ENCODE measurements around the gene HDAC9. TPM values are rescaled to one million over a fixed set of nuclear protein-coding genes. Genes with fewer than 3 reads are reported as not detected.

HDAC9 gene
- polyA plus RNA-seq, 3 donors from 2014 or later: 10.1 to 28.7 (median 18.1) TPM

- no peaks in the 10 kb centered on the region for H3K4me1 Mint-ChIP-seq
- H3K27ac Mint-ChIP-seq: no peak overlapping the region
- no peak overlapping the region for H3K4me3 Mint-ChIP-seq
- peaks cover 0 to 24% (median 20%) of the 10 kb centered on the region in 3 donors for H3K36me3 Mint-ChIP-seq
- DNase-seq: no peak
- peaks cover 0 to 1% (median 0%) of the 10 kb centered on the region in 3 donors for H3K27me3 Mint-ChIP-seq (ENCODE audit: low read depth in 3 of 3)
- no peaks in the 10 kb centered on the region for H3K9me3 Mint-ChIP-seq
These were observed 130.5 kb downstream of the HDAC9 start for GRCh38 chr7:18626086-18626485.

- Mint-ChIP-seq H3K27me3 (ENCODE audit: low read depth in 3 of 3) (peaks cover 0 to 1% (median 0%) of the 10 kb centered on the region in 3 donors), H3K9me3 (no peaks in the 10 kb centered on the region), H3K27ac (peak overlapping the region in 1 of 6 donors; percentile 5), H3K36me3 (peaks cover 0 to 23% (median 19%) of the 10 kb centered on the region in 3 donors), H3K4me3 (no peak overlapping the region), H3K4me1 (no peaks in the 10 kb centered on the region)
- DNase-seq: no peak
These were observed 131.2 kb downstream of the HDAC9 start for GRCh38 chr7:18626717-18627116.

- Mint-ChIP-seq H3K27ac (no peak overlapping the region), H3K4me3 (no peak overlapping the region), H3K9me3 (no peaks in the 10 kb centered on the region), H3K4me1 (no peaks in the 10 kb centered on the region), H3K27me3 (ENCODE audit: low read depth in 3 of 3) (no peaks in the 10 kb centered on the region), H3K36me3 (peaks cover 0 to 13% (median 9%) of the 10 kb centered on the region in 3 donors)
- no peak for DNase-seq
These were observed 142.0 kb downstream of the HDAC9 start for GRCh38 chr7:18637516-18637915.

GRCh38 chr7:18638594-18639452 lies 143.3 kb downstream of the HDAC9 start:
- no peaks in the 10 kb centered on the region for H3K27me3 Mint-ChIP-seq (ENCODE audit: low read depth in 3 of 3)
- no peak for DNase-seq
- peaks cover 0 to 13% (median 9%) of the 10 kb centered on the region in 3 donors for H3K36me3 Mint-ChIP-seq
- no peaks in the 10 kb centered on the region for H3K9me3 Mint-ChIP-seq
- no peak overlapping the region for H3K4me3 Mint-ChIP-seq
- H3K4me1 Mint-ChIP-seq: no peaks in the 10 kb centered on the region
- H3K27ac Mint-ChIP-seq: no peak overlapping the region

GRCh38 chr7:18639711-18640110 lies 144.2 kb downstream of the HDAC9 start:
- Mint-ChIP-seq H3K27me3 (ENCODE audit: low read depth in 3 of 3) (no peaks in the 10 kb centered on the region), H3K9me3 (no peaks in the 10 kb centered on the region), H3K36me3 (peaks cover 0 to 13% (median 11%) of the 10 kb centered on the region in 3 donors), H3K4me3 (no peak overlapping the region), H3K27ac (no peak overlapping the region), H3K4me1 (no peaks in the 10 kb centered on the region)
- no peak for DNase-seq

- peaks cover 9 to 30% (median 16%) of the 10 kb centered on the region in 3 donors for H3K36me3 Mint-ChIP-seq
- no peak for DNase-seq
- no peaks in the 10 kb centered on the region for H3K27me3 Mint-ChIP-seq (ENCODE audit: low read depth in 3 of 3)
- no peaks in the 10 kb centered on the region for H3K9me3 Mint-ChIP-seq
- H3K4me3 Mint-ChIP-seq: no peak overlapping the region
- no peaks in the 10 kb centered on the region for H3K4me1 Mint-ChIP-seq
- H3K27ac Mint-ChIP-seq: no peak overlapping the region
These were observed 149.4 kb downstream of the HDAC9 start for GRCh38 chr7:18644981-18645380.

GRCh38 chr7:18647582-18647981 lies 152.0 kb downstream of the HDAC9 start:
- DNase-seq: no peak
- H3K4me3 Mint-ChIP-seq: no peak overlapping the region
- peaks cover 9 to 22% (median 18%) of the 10 kb centered on the region in 3 donors for H3K36me3 Mint-ChIP-seq
- H3K27me3 Mint-ChIP-seq (ENCODE audit: low read depth in 3 of 3): no peaks in the 10 kb centered on the region
- no peak overlapping the region for H3K27ac Mint-ChIP-seq
- H3K4me1 Mint-ChIP-seq: no peaks in the 10 kb centered on the region
- H3K9me3 Mint-ChIP-seq: no peaks in the 10 kb centered on the region

- H3K27me3 Mint-ChIP-seq (ENCODE audit: low read depth in 3 of 3): no peaks in the 10 kb centered on the region
- DNase-seq: no peak
- H3K4me3 Mint-ChIP-seq: no peak overlapping the region
These were observed 153.6 kb downstream of the HDAC9 start for GRCh38 chr7:18648849-18649758.

GRCh38 chr7:18653381-18654155 lies 158.0 kb downstream of the HDAC9 start:
- Mint-ChIP-seq H3K4me1 (no peaks in the 10 kb centered on the region), H3K4me3 (no peak overlapping the region), H3K36me3 (peaks cover 3 to 25% (median 25%) of the 10 kb centered on the region in 3 donors), H3K9me3 (no peaks in the 10 kb centered on the region), H3K27ac (no peak overlapping the region), H3K27me3 (ENCODE audit: low read depth in 3 of 3) (peaks cover 0 to 3% (median 0%) of the 10 kb centered on the region in 3 donors)
- DNase-seq: no peak

More at GRCh38 chr7:18648849-18649758, 153.6 kb downstream of the HDAC9 start:
- no peak overlapping the region for H3K27ac Mint-ChIP-seq
- H3K4me1 Mint-ChIP-seq: no peaks in the 10 kb centered on the region
- peaks cover 9 to 22% (median 18%) of the 10 kb centered on the region in 3 donors for H3K36me3 Mint-ChIP-seq
- H3K9me3 Mint-ChIP-seq: no peaks in the 10 kb centered on the region

GRCh38 chr7:18654709-18655108 lies 159.2 kb downstream of the HDAC9 start:
- Mint-ChIP-seq H3K9me3 (no peaks in the 10 kb centered on the region), H3K36me3 (peaks cover 0 to 22% (median 15%) of the 10 kb centered on the region in 3 donors), H3K4me3 (no peak overlapping the region), H3K4me1 (no peaks in the 10 kb centered on the region), H3K27ac (no peak overlapping the region), H3K27me3 (ENCODE audit: low read depth in 3 of 3) (peaks cover 0 to 3% (median 0%) of the 10 kb centered on the region in 3 donors)
- no peak for DNase-seq

- Mint-ChIP-seq H3K27ac (no peak overlapping the region), H3K27me3 (ENCODE audit: low read depth in 3 of 3) (peaks cover 0 to 3% (median 0%) of the 10 kb centered on the region in 3 donors), H3K4me3 (no peak overlapping the region), H3K4me1 (no peaks in the 10 kb centered on the region), H3K36me3 (peaks cover 0 to 18% (median 15%) of the 10 kb centered on the region in 3 donors), H3K9me3 (no peaks in the 10 kb centered on the region)
- no peak for DNase-seq
These were observed 160.0 kb downstream of the HDAC9 start for GRCh38 chr7:18655506-18655905.

- Mint-ChIP-seq H3K36me3 (peaks cover 0 to 18% (median 15%) of the 10 kb centered on the region in 3 donors), H3K27ac (no peak overlapping the region), H3K27me3 (ENCODE audit: low read depth in 3 of 3) (peaks cover 0 to 3% (median 0%) of the 10 kb centered on the region in 3 donors), H3K4me3 (no peak overlapping the region), H3K9me3 (no peaks in the 10 kb centered on the region), H3K4me1 (no peaks in the 10 kb centered on the region)
- no peak for DNase-seq
These were observed 160.4 kb downstream of the HDAC9 start for GRCh38 chr7:18655912-18656311.

- no peaks in the 10 kb centered on the region for H3K9me3 Mint-ChIP-seq
- H3K4me3 Mint-ChIP-seq: no peak overlapping the region
- DNase-seq: no peak
- H3K4me1 Mint-ChIP-seq: no peaks in the 10 kb centered on the region
- peaks cover 0 to 18% (median 15%) of the 10 kb centered on the region in 3 donors for H3K36me3 Mint-ChIP-seq
- no peak overlapping the region for H3K27ac Mint-ChIP-seq
- peaks cover 0 to 3% (median 0%) of the 10 kb centered on the region in 3 donors for H3K27me3 Mint-ChIP-seq (ENCODE audit: low read depth in 3 of 3)
These were observed 160.8 kb downstream of the HDAC9 start for GRCh38 chr7:18656362-18656761.

Data from immature natural killer cell (primary cell).